ENCODE data around the gene IL6.

GRCh38 chr7:22776964-22777363 lies 50.0 kb downstream of the IL6 start:
- TF ChIP-seq, protein P1, sequence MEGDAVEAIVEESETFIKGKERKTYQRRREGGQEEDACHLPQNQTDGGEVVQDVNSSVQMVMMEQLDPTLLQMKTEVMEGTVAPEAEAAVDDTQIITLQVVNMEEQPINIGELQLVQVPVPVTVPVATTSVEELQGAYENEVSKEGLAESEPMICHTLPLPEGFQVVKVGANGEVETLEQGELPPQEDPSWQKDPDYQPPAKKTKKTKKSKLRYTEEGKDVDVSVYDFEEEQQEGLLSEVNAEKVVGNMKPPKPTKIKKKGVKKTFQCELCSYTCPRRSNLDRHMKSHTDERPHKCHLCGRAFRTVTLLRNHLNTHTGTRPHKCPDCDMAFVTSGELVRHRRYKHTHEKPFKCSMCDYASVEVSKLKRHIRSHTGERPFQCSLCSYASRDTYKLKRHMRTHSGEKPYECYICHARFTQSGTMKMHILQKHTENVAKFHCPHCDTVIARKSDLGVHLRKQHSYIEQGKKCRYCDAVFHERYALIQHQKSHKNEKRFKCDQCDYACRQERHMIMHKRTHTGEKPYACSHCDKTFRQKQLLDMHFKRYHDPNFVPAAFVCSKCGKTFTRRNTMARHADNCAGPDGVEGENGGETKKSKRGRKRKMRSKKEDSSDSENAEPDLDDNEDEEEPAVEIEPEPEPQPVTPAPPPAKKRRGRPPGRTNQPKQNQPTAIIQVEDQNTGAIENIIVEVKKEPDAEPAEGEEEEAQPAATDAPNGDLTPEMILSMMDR (IDR thresholded peaks at IDR 0.05), result no peak
- TF ChIP-seq POLR2A (IDR thresholded peaks at IDR 0.05), result no peak

Measured in right lobe of liver (tissue), 4 donors.